Subcutaneous abdominal adipose tissue (tissue), 5 donors: ENCODE data around the gene TRIP13.

Source experiments
- H3K27ac ChIP-seq: one replicate; pipeline ENCODE4 v1.7.0; 2013; ENCODE audit warnings: low read depth, mild to moderate bottlenecking, inconsistent platforms, low read length, moderate library complexity
- H3K27me3 ChIP-seq, 5 donors: one replicate each; pipeline ENCODE4 v1.7.0; 2013; ENCODE audit warnings: low read length in 5 of 5, inconsistent platforms in 1 of 5; ENCODE audit not compliant: control insufficient read depth in 5 of 5, insufficient read depth in 4 of 5
- H3K36me3 ChIP-seq, 5 donors: one replicate each; pipeline ENCODE4 v1.7.0; 2013; ENCODE audit warnings: low read length in 5 of 5; ENCODE audit not compliant: control insufficient read depth in 5 of 5, insufficient read depth in 5 of 5
- H3K4me1 ChIP-seq, 5 donors: one replicate each; pipeline ENCODE4 v1.7.0; 2013; ENCODE audit warnings: low read length in 5 of 5, mild to moderate bottlenecking in 3 of 5, moderate library complexity in 1 of 5; ENCODE audit not compliant: control insufficient read depth in 5 of 5, insufficient read depth in 5 of 5
- H3K4me3 ChIP-seq, 5 donors: one replicate each; pipeline ENCODE4 v1.7.0; 2013; ENCODE audit warnings: low read length in 5 of 5, low read depth in 1 of 5
- H3K9ac ChIP-seq, 5 donors: one replicate each; pipeline ENCODE4 v1.7.0; 2013; ENCODE audit warnings: low read length in 5 of 5, mild to moderate bottlenecking in 4 of 5, moderate library complexity in 3 of 5
- H3K9me3 ChIP-seq, 5 donors: one replicate each; pipeline ENCODE4 v1.7.0; 2013; ENCODE audit warnings: low read length in 5 of 5; ENCODE audit not compliant: control insufficient read depth in 5 of 5
- donor health status: healthy.
- donor health status: healthy.
- donor health status: healthy.
- donor health status: healthy.
- donor health status: healthy.

Gene TRIP13

DNA sequence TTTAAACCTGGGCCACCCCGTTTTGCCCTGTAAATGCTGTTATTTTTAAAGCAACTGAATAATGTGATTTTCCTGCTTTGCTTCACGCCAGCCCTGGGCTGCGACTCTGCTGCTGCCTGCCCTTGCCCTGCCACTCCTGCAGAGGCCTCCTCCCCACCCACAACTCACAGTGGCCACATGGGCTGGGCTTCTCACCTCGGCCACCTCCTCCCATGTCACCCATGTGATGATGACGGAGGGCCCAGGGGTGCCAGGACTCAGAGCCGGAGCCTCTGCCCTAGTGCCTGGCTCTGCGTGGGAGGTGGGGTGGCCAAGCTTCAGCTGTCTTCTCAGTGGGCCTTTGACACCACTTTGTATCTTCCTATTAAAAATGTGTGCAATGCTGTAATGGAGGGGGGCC lies 67.9 kb downstream of the TRIP13 start:
- Histone ChIP-seq H3K9ac (no peak overlapping the region), H3K4me3 (no peak overlapping the region), H3K36me3 (no peaks in the 10 kb centered on the region), H3K27ac (no peak overlapping the region), H3K4me1 (peaks cover 2 to 45% (median 36%) of the 10 kb centered on the region in 5 donors), H3K9me3 (no peaks in the 10 kb centered on the region), H3K27me3 (peaks cover 29 to 50% (median 42%) of the 10 kb centered on the region in 5 donors)

DNA sequence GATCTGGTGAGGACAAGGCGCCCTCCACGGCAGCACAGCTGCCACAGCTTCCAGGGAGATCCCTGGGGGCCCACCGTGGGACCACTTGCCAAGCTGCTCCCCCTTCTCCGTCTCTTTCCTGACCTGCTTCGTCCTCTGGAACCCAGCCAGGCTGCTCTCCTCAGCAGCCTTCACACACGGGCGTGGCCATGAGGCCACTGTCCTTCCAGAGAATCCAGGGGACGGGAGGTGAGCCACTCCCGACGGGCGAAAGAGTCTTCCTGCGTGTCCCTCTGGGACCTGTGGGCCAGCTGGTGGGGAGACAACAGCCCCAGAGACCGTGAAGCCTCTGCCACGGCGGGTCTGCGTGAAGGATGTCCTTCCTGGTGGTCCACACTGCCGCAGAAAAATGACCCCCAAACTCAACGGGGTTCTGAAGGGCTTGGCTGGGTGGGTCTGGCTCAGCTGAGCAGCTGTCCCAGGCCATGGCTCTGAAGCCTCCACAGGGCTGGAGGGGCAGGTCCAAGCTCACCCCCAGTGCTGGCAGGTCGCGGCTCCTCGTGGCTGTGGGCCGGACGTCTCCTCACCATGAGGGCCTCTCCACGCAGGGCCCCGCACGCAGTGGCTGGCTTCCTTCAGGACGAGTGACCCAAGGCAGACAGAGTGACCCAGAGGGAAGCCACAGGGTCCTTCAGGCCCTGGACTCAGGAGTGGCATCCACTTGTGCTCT lies 68.5 kb downstream of the TRIP13 start:
- no peak overlapping the region for H3K9ac ChIP-seq
- H3K27me3 ChIP-seq, result peaks cover 31 to 54% (median 42%) of the 10 kb centered on the region in 5 donors
- H3K4me1 ChIP-seq, result peaks cover 2 to 42% (median 35%) of the 10 kb centered on the region in 5 donors
- no peak overlapping the region for H3K27ac ChIP-seq
- H3K9me3 ChIP-seq, result no peaks in the 10 kb centered on the region
- H3K36me3 ChIP-seq, result no peaks in the 10 kb centered on the region
- H3K4me3 ChIP-seq, result no peak overlapping the region

DNA sequence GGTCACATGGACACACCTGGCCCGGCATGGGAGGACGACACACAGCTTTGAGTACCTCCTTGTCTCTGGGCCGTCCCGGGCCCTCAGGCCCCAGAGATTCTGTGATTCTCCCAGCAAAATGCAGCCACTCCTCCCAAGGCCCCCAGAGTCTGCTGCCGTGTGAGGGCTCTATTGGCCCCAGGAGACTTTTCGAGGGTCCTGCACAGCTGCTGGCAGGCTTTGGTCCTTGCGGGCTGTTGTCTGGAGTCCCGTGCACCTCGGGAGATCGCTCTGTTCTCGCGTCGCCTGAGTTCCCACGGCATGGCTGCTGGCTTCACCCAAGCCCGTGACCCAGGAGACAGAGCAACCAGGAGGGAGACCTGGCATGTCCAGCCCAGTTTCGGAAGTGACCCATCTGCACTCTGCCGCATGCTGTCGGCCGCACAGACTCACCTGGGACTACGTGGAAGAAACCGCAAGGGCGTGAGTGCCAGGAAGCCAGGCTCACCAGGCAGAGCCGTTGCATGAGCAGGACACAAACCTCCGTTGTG lies 69.1 kb downstream of the TRIP13 start:
- Histone ChIP-seq H3K4me3 (no peak overlapping the region), H3K27ac (no peak overlapping the region), H3K27me3 (peaks cover 35 to 58% (median 45%) of the 10 kb centered on the region in 5 donors), H3K4me1 (peaks cover 2 to 36% (median 29%) of the 10 kb centered on the region in 5 donors), H3K36me3 (no peaks in the 10 kb centered on the region), H3K9me3 (no peaks in the 10 kb centered on the region), H3K9ac (no peak overlapping the region)

DNA sequence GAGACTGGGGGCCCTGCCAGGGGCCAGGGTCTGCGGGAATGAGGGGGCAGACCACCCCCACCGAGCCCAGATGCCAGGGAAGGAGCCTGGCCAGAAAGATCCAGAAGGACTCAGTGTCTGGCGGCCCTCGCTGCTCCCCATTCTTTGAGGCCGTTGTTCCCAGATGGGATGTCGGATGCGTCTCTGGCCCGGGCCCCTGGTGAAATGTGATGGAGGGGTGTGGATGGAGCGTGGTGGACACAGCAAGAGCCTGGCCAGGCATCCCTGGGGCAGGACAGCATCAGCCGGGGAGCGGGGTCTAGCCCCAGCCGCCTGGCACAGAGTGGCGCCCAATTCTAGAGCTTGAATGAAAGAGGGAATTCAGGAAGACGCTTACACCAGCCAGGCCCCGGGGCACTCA lies 69.7 kb downstream of the TRIP13 start:
- Histone ChIP-seq H3K9ac (no peak overlapping the region), H3K4me3 (no peak overlapping the region), H3K4me1 (peaks cover 2 to 29% (median 23%) of the 10 kb centered on the region in 5 donors), H3K9me3 (no peaks in the 10 kb centered on the region), H3K27ac (no peak overlapping the region), H3K36me3 (no peaks in the 10 kb centered on the region), H3K27me3 (peaks cover 40 to 60% (median 50%) of the 10 kb centered on the region in 5 donors)

DNA sequence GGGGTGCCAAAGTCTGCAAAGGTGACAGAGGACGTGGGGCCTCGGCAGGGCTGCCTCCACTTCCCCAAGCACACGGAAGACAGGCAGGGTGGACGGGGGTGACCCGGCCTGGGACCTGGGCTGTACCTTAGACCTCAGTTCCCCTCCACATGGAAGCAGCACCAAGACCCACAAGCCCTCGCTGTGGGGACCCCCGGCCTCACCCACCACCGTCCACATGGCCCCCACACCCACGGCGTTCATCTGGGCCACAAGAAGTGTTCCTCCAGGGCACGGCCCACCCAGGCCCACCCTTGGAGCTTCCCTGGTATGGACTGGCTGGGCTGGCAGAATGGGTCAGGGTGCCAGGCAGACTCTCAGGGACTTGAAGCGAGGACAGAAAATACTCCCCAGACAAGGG lies 70.1 kb downstream of the TRIP13 start:
- Histone ChIP-seq H3K36me3 (no peaks in the 10 kb centered on the region), H3K9me3 (no peaks in the 10 kb centered on the region), H3K27me3 (peaks cover 40 to 60% (median 48%) of the 10 kb centered on the region in 5 donors), H3K4me1 (peaks cover 0 to 25% (median 18%) of the 10 kb centered on the region in 5 donors), H3K27ac (no peak overlapping the region), H3K9ac (no peak overlapping the region), H3K4me3 (no peak overlapping the region)

DNA sequence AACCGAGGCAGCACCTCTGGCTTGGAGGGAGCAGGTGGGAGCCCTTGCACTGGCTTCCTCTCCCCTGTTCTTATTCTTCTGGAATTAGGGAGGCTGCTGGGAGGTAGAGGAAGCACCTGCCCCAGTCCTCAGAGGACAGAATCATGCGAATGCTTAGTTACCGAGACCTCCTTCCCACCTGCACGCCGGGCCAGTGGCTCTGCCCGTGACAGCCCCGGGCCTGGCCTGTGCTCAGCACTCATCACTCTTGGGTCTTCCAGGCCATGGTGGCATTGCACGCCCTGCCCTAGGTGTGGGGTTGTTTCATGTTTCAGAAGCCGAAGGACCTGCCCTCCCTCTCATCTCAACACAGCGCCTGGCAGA lies 70.6 kb downstream of the TRIP13 start:
- no peak overlapping the region for H3K27ac ChIP-seq
- no peaks in the 10 kb centered on the region for H3K36me3 ChIP-seq
- H3K27me3 ChIP-seq, result peaks cover 40 to 61% (median 51%) of the 10 kb centered on the region in 5 donors
- H3K9me3 ChIP-seq, result no peaks in the 10 kb centered on the region
- H3K4me3 ChIP-seq, result no peak overlapping the region
- H3K9ac ChIP-seq, result no peak overlapping the region
- H3K4me1 ChIP-seq, result peaks cover 0 to 22% (median 18%) of the 10 kb centered on the region in 5 donors

DNA sequence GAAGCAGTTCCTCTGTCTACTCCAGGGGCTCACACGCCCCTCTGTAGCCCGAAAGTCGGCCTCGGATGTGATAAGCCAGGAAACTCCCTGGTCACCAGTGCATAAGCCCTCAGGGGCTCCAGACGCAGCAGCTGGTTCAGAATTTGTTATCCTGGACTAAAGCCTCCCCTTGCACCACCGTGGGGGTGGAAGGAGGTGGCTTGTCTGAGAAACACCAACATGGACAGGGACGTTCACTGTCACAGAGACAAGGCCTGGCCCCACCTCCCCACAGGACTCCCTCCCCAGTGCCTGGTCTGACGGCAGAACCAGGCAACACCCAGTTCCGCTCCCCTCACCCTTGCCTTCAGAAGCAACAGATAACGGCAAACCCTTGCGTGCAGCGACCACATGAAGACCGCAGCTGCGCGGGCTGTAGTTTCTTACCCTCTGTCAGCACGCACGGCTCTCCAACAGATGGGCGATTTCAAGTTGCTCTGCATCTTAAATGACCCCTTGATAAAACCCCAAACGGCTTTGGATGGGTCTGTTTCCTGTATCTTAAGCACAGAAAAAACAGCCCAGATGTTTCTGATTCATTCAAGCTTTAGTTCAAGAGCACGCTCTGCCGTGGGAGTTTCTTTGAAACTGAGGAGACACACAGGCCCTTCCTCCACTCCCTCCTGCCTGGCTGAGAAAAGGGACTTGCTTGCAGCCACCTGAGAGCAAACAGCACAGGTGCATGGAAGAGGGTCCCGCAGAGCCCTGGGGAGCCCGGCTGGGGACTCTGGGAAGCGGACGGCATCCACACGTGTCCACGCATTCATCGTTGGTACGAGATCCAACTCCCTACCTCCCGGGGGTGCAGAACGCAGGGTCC lies 71.2 kb downstream of the TRIP13 start:
- Histone ChIP-seq H3K27me3 (peaks cover 40 to 60% (median 51%) of the 10 kb centered on the region in 5 donors), H3K4me3 (no peak overlapping the region), H3K27ac (no peak overlapping the region), H3K36me3 (no peaks in the 10 kb centered on the region), H3K4me1 (peaks cover 0 to 22% (median 13%) of the 10 kb centered on the region in 5 donors), H3K9ac (no peak overlapping the region), H3K9me3 (no peaks in the 10 kb centered on the region)

DNA sequence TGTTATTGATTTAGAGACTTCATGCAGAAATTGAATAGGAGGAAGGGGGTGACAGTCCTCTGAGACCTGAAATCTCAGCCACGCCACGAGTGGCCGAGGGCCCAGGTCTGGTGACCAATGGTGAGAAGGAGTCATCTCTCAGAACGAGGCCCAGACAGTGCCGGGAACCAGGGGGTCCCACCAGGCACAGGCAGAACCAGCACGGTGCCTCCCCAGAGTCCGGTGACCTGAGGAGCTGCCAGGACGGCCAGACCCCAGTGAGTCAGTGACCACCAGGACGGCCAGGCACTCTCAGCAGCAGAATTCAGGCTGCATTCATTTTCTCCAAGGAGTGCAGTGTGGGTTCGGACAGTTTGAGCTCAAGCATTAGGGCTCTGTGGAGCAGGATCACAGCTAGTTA lies 72.1 kb downstream of the TRIP13 start:
- peaks cover 0 to 22% (median 13%) of the 10 kb centered on the region in 5 donors for H3K4me1 ChIP-seq
- H3K36me3 ChIP-seq, result no peaks in the 10 kb centered on the region
- no peak overlapping the region for H3K27ac ChIP-seq
- H3K9ac ChIP-seq, result no peak overlapping the region
- peaks cover 40 to 65% (median 53%) of the 10 kb centered on the region in 5 donors for H3K27me3 ChIP-seq
- H3K9me3 ChIP-seq, result no peaks in the 10 kb centered on the region
- no peak overlapping the region for H3K4me3 ChIP-seq

DNA sequence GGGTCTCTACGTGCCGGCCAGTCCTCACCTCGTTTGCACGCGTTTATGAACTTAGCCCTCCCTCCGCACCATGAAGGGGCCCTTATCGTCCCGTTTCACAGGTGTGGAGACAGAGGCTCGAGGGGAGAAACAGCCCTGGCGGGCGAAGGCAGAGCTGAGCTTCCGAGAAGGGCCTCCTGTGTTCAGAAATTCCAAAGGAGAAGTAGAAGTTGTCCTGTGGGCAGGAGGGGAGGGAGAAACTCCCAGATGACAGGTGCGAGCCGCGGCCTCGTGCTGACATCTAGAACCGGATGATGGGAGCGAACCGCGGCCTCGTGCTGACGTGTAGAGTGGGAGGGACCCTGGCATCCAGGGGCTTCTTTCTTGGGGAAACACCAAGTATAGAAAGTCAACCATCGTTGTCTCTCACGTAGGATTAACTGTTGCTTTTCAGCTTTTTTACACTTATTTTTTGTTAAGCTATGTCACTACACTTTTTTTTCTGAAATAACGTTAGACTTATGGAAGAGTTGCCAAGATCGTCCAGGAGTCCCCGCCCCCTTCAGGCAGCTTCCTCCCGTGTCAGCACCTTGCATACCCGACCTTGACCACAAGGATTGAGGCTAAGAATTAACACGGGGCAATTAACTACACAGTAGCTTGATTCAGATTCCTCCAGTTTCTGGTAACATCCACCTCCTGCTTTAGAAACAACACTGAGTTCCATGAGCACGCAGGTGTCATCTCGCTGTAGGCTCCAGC lies 73.1 kb downstream of the TRIP13 start:
- H3K36me3 ChIP-seq, result no peaks in the 10 kb centered on the region
- no peaks in the 10 kb centered on the region for H3K9me3 ChIP-seq
- H3K4me1 ChIP-seq, result peaks cover 0 to 20% (median 13%) of the 10 kb centered on the region in 5 donors
- H3K27me3 ChIP-seq, result peaks cover 40 to 65% (median 53%) of the 10 kb centered on the region in 5 donors
- H3K9ac ChIP-seq, result no peak overlapping the region
- H3K4me3 ChIP-seq, result no peak overlapping the region
- no peak overlapping the region for H3K27ac ChIP-seq
